Ishikawa (cell line): ENCODE data around the gene AMPH.

Source experiments
- CREB1 ChIP-seq: IDR thresholded peaks from 2 replicates; pipeline ENCODE4 v1.6.1; 2012; ENCODE audit warnings: low read depth
- EP300 ChIP-seq: IDR thresholded peaks from 2 replicates; pipeline ENCODE4 v1.6.1; 2012; ENCODE audit warnings: borderline replicate concordance
- FOXM1 ChIP-seq: IDR thresholded peaks from 2 replicates; pipeline ENCODE4 v1.6.1; 2012; ENCODE audit warnings: low read depth, borderline replicate concordance
- MAX ChIP-seq: IDR thresholded peaks from 2 replicates; pipeline ENCODE4 v1.6.1; 2012
- REST ChIP-seq: IDR thresholded peaks from 2 replicates; pipeline ENCODE4 v1.6.1; 2012; ENCODE audit warnings: low read depth, mild to moderate bottlenecking
- USF1 ChIP-seq: IDR thresholded peaks from 2 replicates; pipeline ENCODE4 v1.6.1; 2012
- YY1 ChIP-seq: IDR thresholded peaks from 2 replicates; pipeline ENCODE4 v1.6.1; 2012; ENCODE audit warnings: low read depth

GRCh38 chr7:38669965-38670520, 38.9 kb upstream of the AMPH start:
- TF ChIP-seq MAX (no peak), USF1 (no peak), FOXM1 (no peak), CREB1 (no peak), REST (no peak), EP300 (no peak), YY1 (no peak)
